Smooth muscle cell (in vitro differentiated cells): Measurements from ENCODE around the gene UAP1L1. TPM values are rescaled to one million over a fixed set of nuclear protein-coding genes. Genes with fewer than 3 reads are reported as not detected.

Experiments
- DNase-seq: peaks from one replicate; lab custom pipeline; 2025; ENCODE audit not compliant: unreplicated experiment; lab: John Stamatoyannopoulos, UW
- H2AFZ ChIP-seq: fragments of 200-600 bp; sonication (generic); 2 replicates; pipeline ENCODE4 v1.6.0; 2016; ENCODE audit warnings: antibody characterized with exemption, low read depth, mild to moderate bottlenecking
- H3F3A ChIP-seq: fragments of 200-600 bp; sonication (generic); 2 replicates; pipeline ENCODE4 v1.6.0; 2017; ENCODE audit warnings: antibody characterized with exemption, low read depth
- H3K27ac ChIP-seq: fragments of 200-600 bp; sonication (generic); 2 replicates; pipeline ENCODE4 v1.5.1; 2016; ENCODE audit warnings: low read depth, mild to moderate bottlenecking
- H3K27me3 ChIP-seq: fragments of 200-600 bp; sonication (generic); 2 replicates; pipeline ENCODE4 v1.6.1; 2016; ENCODE audit warnings: low read depth, mild to moderate bottlenecking
- H3K36me3 ChIP-seq: fragments of 200-600 bp; sonication (generic); 2 replicates; pipeline ENCODE4 v1.5.1; 2016; ENCODE audit warnings: low read depth
- H3K4me1 ChIP-seq: fragments of 200-600 bp; sonication (generic); 2 replicates; pipeline ENCODE4 v1.5.1; 2016; ENCODE audit warnings: low read depth
- H3K4me2 ChIP-seq: fragments of 200-600 bp; sonication (generic); 2 replicates; pipeline ENCODE4 v1.6.0; 2016; ENCODE audit warnings: mild to moderate bottlenecking
- H3K4me3 ChIP-seq: fragments of 200-600 bp; sonication (generic); 2 replicates; pipeline ENCODE4 v1.5.1; 2016; ENCODE audit warnings: mild to moderate bottlenecking
- H3K79me2 ChIP-seq: fragments of 200-600 bp; sonication (generic); 2 replicates; pipeline ENCODE4 v1.6.0; 2016; ENCODE audit warnings: low read depth, mild to moderate bottlenecking
- H3K9ac ChIP-seq: fragments of 200-600 bp; sonication (generic); 2 replicates; pipeline ENCODE4 v1.6.0; 2016; ENCODE audit warnings: low read depth
- H3K9me3 ChIP-seq: fragments of 200-600 bp; sonication (generic); replicated peaks from 2 replicates; pipeline ENCODE4 v1.5.1; 2016; ENCODE audit warnings: low read depth
- H4K20me1 ChIP-seq: fragments of 200-600 bp; sonication (generic); 2 replicates; pipeline ENCODE4 v1.6.0; 2016; ENCODE audit warnings: low read depth
- WGBS: methylation state at CpG from one replicate; pipeline ENCODE4 v1.1.7; 2016; ENCODE audit warnings: low lambda C conversion rate; 5-methylcytosine and 5-hydroxymethylcytosine counted together
- polyA plus RNA-seq: library from polyadenylated mRNA; unstranded; fragments of >200 nt; fragmentation: Nextera tagmentation; extraction: Ambion mirVana; gene quantifications from 2 replicates; pipeline ENCODE4 v1.2.1, GENCODE V29; 2016
- total RNA-seq: library from RNA; depleted of rRNA; stranded (reverse); fragments of >200 nt; gene quantifications from 2 replicates; pipeline ENCODE4 v1.2.3, GENCODE V29; 2014
- TF ChIP-seq, protein P1 (sequence below): fragments of 200-600 bp; sonication (generic); IDR thresholded peaks from 2 replicates; pipeline ENCODE4 v1.5.1; 2017; ENCODE audit warnings: borderline replicate concordance, mild to moderate bottlenecking, antibody characterized with exemption; ENCODE audit not compliant: insufficient read depth, poor library complexity, severe bottlenecking

UAP1L1 gene
- total and polyA plus RNA-seq, 2 experiments from 2014 or later = 5.8 to 23.8 TPM

DNA sequence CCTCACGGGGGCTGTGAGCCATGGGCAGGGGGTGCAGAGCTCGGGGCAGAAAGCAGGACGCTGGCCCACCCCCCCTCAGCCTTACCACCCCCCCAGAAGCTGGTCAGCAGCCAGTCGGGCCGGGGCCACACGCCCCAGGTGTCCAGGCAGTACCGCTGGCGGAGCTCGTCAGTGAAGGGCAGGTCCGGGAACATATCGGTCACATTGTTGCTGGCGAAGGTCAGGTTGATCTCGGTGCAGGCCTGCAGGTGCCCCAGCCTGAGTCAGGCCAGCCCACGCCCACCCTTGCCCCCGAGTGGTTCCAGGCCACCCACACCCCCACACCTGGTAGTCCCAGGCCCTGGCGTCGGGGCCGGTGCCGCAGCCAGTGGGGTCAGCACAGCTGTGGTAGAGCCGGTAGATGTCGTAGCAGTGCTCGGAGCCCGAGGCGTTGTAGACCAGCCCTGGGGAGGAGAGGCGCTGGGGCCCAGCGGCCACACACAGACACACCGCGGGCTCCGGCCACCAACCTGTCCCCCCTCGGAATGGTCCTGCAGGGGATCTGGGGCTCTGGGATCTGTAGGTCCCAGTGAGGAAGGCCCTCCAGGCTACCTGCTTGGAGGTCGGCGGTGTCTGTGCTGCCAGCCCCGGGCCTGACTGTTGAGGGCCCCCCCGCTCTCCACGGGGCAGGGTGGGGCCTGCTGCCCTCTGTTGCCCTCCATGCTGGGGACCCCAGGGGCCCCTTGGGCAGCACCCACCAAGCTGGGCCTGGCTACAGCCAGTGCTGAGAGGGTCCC is 34.7 kb downstream of the UAP1L1 start:
- Histone ChIP-seq H3K79me2 (no peaks in the 10 kb centered on the region), H3K27ac (no peak overlapping the region), H3K9me3 (no peaks in the 10 kb centered on the region), H3K27me3 (no peaks in the 10 kb centered on the region), H3F3A (no peaks in the 10 kb centered on the region), H4K20me1 (no peaks in the 10 kb centered on the region), H3K4me2 (no peak overlapping the region), H3K36me3 (no peaks in the 10 kb centered on the region), H3K4me1 (peaks cover 3% of the 10 kb centered on the region), H3K9ac (no peak overlapping the region), H3K4me3 (no peak overlapping the region), H2AFZ (no peak overlapping the region)
- TF ChIP-seq, protein P1, sequence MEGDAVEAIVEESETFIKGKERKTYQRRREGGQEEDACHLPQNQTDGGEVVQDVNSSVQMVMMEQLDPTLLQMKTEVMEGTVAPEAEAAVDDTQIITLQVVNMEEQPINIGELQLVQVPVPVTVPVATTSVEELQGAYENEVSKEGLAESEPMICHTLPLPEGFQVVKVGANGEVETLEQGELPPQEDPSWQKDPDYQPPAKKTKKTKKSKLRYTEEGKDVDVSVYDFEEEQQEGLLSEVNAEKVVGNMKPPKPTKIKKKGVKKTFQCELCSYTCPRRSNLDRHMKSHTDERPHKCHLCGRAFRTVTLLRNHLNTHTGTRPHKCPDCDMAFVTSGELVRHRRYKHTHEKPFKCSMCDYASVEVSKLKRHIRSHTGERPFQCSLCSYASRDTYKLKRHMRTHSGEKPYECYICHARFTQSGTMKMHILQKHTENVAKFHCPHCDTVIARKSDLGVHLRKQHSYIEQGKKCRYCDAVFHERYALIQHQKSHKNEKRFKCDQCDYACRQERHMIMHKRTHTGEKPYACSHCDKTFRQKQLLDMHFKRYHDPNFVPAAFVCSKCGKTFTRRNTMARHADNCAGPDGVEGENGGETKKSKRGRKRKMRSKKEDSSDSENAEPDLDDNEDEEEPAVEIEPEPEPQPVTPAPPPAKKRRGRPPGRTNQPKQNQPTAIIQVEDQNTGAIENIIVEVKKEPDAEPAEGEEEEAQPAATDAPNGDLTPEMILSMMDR = no peak
- DNase-seq = no peak
- WGBS = 94% methylated on average over 28 of the region's 35 CpGs

DNA sequence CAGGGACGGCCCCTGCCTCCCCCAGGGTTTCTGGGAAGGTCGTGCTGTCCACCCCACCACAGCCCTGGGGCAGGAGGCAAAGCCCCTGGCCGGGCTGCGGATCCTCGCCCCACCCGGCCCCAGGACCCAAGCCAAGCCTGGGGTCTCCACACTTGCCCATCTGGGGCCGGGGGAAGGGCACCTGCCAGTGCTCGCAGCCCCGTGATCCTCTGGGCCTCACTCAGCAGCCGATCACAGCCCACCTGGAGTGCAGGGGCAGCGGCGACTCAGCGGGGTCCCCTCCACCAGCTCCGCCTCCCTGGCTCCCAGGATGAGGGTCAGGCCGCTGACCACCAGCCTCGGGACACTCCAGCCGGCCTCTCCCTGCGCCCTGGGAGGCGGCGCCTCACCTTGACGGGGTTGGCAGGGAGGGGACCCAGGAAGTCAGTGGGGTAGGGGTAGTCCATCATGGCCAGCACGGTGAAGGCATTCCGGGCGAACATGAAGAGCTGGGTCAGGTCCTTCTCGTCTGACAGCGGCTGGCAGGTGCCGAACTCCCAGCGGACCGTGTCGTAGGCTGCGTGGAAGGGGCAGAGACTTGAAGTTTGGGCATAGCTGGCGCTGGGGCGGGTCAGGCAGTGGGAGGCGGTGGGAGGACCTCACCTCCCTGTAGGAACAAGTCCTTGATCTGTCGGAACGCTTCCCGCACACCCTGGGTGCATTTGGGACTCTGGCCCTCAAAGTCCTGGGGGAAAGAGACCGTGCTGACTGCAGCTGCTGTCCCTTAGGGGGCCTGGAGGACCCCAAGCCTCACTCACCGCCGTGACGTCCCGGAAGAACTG is 35.5 kb downstream of the UAP1L1 start:
- Histone ChIP-seq H4K20me1 (no peaks in the 10 kb centered on the region), H3K4me1 (peaks cover 3% of the 10 kb centered on the region), H3K27me3 (no peaks in the 10 kb centered on the region), H3K27ac (no peak overlapping the region), H3K36me3 (no peaks in the 10 kb centered on the region), H3K4me2 (no peak overlapping the region), H3K9me3 (no peaks in the 10 kb centered on the region), H3F3A (no peaks in the 10 kb centered on the region), H3K4me3 (no peak overlapping the region), H3K9ac (no peak overlapping the region), H2AFZ (no peak overlapping the region), H3K79me2 (no peaks in the 10 kb centered on the region)
- no peak for DNase-seq
- WGBS = 95% methylated on average over 39 of the region's 42 CpGs
- TF ChIP-seq, protein P1 = no peak

DNA sequence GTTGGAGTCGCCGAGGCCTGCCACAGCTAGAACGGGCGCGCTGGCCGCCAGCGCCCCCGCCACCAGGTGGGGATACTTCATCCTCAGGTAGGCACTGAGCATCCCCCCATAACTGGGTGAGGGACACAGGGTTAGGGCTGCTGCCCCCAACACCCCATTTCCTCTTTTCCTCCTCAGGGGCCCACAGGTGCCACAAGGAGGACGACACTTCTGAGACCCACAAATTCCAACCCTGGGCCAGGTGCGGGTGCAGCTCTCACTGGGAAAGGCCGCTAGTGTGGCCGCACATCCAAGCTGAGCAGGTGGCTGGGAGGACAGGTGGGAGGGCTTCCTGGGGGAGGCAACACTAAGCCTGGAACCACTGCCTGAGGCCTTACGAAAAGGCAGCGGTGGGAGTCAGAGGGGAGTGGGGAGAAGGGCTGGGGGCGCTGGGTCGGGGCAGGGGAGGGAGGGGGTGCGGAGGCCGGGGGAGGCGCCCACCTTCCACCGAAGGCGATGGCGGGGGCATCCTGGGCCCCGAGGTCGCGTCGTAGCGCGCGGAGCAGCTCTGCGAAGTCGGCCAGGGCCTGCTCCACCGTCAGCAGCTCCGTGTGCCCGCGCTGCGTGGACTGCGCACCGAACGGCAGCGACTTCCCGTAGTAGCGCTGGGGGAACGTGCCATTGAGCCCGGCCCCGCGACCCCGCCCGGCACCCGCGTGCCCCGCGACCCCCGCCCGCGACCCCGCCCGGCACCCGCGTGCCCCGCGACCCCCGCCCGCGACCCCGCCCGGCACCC is 36.3 kb downstream of the UAP1L1 start:
- TF ChIP-seq, protein P1 = no peak
- H3K4me3 ChIP-seq = no peak overlapping the region

More for the DNA sequence above, 36.3 kb downstream of the UAP1L1 start:
- Histone ChIP-seq H2AFZ (no peak overlapping the region), H3K9ac (no peak overlapping the region), H3K79me2 (no peaks in the 10 kb centered on the region), H3K9me3 (no peaks in the 10 kb centered on the region), H3K27me3 (no peaks in the 10 kb centered on the region), H3F3A (no peaks in the 10 kb centered on the region), H4K20me1 (no peaks in the 10 kb centered on the region), H3K36me3 (no peaks in the 10 kb centered on the region), H3K27ac (no peak overlapping the region), H3K4me1 (peaks cover 3% of the 10 kb centered on the region), H3K4me2 (peak overlapping the region; percentile 48)
- no peak for DNase-seq
- 52% methylated on average over 27 of the region's 66 CpGs for WGBS
